Measurements from ENCODE around the gene MPPED1. TPM values are rescaled to one million over a fixed set of nuclear protein-coding genes. Genes with fewer than 3 reads are reported as not detected.
A peak's percentile ranks its signal among the peaks of the same experiment; 100 is the strongest.

The MPPED1 gene
- total RNA-seq, 2 donors from 2014 or later, result not detected

- Mint-ChIP-seq H3K4me3 (no peak overlapping the region), H3K9me3 (no peaks in the 10 kb centered on the region), H3K27me3 (peaks cover 14% of the 10 kb centered on the region), H3K27ac (no peak overlapping the region), H3K36me3 (ENCODE audit: low read depth) (no peaks in the 10 kb centered on the region), H3K4me1 (no peaks in the 10 kb centered on the region)
- no peak for ATAC-seq (replicated peaks)
These were observed 24.0 kb upstream of the MPPED1 start for GRCh38 chr22:43387815-43388214.

DNA sequence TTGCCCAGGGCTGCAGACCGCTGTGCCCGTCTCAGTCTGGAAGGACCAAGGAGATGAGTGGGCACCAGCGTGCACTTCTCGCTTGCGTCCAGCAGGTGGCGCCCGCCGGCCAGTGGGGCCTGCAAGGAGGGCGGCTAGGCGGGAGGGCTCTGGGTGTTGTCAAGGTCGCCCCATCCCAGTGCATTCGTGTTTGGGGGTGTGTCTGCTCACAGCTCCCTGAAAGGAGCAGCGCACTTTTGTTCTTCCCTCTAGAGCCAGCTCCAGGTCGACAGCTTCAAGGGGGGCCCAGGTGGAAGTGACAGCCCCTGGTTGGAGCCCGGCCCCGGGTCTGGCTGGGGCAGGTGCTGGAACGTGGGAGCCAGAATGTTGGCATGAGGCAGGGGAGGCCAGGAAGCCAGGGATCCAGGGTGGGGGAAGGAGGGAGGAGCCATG, 23.4 kb upstream of the MPPED1 start:
- Mint-ChIP-seq H3K27ac (no peak overlapping the region), H3K27me3 (peaks cover 14% of the 10 kb centered on the region), H3K4me1 (no peaks in the 10 kb centered on the region), H3K36me3 (ENCODE audit: low read depth) (no peaks in the 10 kb centered on the region), H3K9me3 (no peaks in the 10 kb centered on the region), H3K4me3 (no peak overlapping the region)
- ATAC-seq (replicated peaks), result peak; percentile 60

DNA sequence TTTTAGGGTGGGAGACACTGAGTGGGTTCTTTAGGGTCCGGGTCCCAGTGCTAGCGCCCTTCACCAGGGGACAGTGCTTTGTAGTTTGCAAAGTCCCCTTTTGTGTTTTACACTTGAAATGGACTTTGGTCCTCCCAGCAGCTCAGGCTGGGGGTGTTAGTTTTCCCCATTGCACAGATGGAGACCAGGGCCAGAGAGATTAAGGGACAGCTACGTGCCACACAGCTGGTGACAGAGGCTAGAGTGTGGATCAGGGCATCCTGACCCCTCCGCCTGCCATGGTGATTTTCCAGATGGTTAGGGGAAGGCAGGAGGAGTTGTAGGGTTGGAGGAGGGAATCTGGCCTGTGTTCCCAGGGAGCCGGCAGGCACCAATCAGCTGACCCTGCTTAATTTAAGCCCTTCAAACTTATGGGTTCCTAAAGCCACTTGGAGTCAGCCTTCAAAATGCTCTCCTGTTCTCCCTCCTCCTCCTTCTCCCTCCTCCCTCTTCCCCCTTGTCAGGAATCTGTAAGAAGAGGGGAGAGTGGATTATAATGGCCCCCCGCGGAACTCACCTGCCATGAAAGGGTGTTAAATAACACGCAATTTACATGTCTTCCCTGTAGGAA, 22.5 kb upstream of the MPPED1 start:
- Mint-ChIP-seq H3K4me3 (no peak overlapping the region), H3K27me3 (peaks cover 13% of the 10 kb centered on the region), H3K4me1 (no peaks in the 10 kb centered on the region), H3K27ac (no peak overlapping the region), H3K9me3 (no peaks in the 10 kb centered on the region), H3K36me3 (ENCODE audit: low read depth) (no peaks in the 10 kb centered on the region)
- ATAC-seq (replicated peaks), result no peak

DNA sequence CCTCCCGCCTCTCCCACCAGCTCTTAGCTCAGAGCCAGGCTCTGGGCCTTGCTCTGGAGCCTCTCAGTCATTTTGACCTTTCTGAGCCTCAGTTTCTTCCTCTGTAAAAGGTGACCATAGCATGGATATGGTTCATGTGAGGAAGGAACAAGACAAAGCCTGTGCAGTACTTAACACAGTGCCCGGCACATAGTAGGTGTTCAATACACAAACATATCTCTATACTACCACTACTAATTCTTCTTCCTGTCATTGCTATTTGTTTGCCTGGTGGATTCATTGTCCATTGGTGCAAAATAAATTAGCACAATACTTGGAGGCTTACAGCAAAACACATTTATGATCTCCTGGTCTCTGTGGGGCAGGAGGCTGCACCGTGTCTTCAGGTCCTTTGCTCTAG, 21.6 kb upstream of the MPPED1 start:
- Mint-ChIP-seq H3K27me3 (peaks cover 11% of the 10 kb centered on the region), H3K27ac (no peak overlapping the region), H3K4me3 (no peak overlapping the region), H3K4me1 (no peaks in the 10 kb centered on the region), H3K9me3 (no peaks in the 10 kb centered on the region), H3K36me3 (ENCODE audit: low read depth) (no peaks in the 10 kb centered on the region)
- no peak for ATAC-seq (replicated peaks)

GRCh38 chr22:43390872-43391271, 20.9 kb upstream of the MPPED1 start:
- Mint-ChIP-seq H3K9me3 (no peaks in the 10 kb centered on the region), H3K4me1 (no peaks in the 10 kb centered on the region), H3K4me3 (no peak overlapping the region), H3K36me3 (ENCODE audit: low read depth) (no peaks in the 10 kb centered on the region), H3K27me3 (peaks cover 11% of the 10 kb centered on the region), H3K27ac (no peak overlapping the region)
- no peak for ATAC-seq (replicated peaks)

DNA sequence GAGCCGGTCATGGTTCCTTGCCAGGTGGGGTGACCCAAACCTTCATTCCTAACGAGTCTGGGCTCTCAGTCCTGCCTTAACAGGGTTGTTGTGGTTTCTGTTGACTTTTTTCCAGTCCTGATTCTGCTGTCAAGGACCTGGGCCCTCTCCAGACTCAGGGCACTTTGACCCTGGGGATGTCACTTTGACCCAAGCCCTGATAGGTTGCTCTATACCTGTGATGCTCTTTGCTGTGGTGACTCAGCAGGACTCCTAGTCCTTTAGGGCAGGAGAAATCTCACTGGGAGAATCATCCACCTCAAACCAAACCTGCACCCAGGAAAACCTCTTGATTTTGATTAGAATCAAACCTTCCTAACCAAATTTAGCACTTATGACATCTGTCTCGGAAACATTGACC, 20.5 kb upstream of the MPPED1 start:
- ATAC-seq (replicated peaks), result no peak
- no peak overlapping the region for H3K27ac Mint-ChIP-seq
- H3K4me3 Mint-ChIP-seq, result no peak overlapping the region
- peaks cover 8% of the 10 kb centered on the region for H3K27me3 Mint-ChIP-seq
- no peaks in the 10 kb centered on the region for H3K36me3 Mint-ChIP-seq (ENCODE audit: low read depth)
- H3K9me3 Mint-ChIP-seq, result no peaks in the 10 kb centered on the region
- no peaks in the 10 kb centered on the region for H3K4me1 Mint-ChIP-seq

GRCh38 chr22:43392385-43392989, 19.3 kb upstream of the MPPED1 start:
- no peak overlapping the region for H3K4me3 Mint-ChIP-seq
- no peaks in the 10 kb centered on the region for H3K36me3 Mint-ChIP-seq (ENCODE audit: low read depth)
- H3K4me1 Mint-ChIP-seq, result no peaks in the 10 kb centered on the region
- no peak for ATAC-seq (replicated peaks)
- peaks cover 1% of the 10 kb centered on the region for H3K27me3 Mint-ChIP-seq
- no peaks in the 10 kb centered on the region for H3K9me3 Mint-ChIP-seq
- no peak overlapping the region for H3K27ac Mint-ChIP-seq

- Mint-ChIP-seq H3K27ac (no peak overlapping the region), H3K4me1 (no peaks in the 10 kb centered on the region)
These were observed 18.5 kb upstream of the MPPED1 start for GRCh38 chr22:43393132-43393843.

GRCh38 chr22:43393844-43394474, 17.9 kb upstream of the MPPED1 start:
- H3K4me1 Mint-ChIP-seq, result no peaks in the 10 kb centered on the region
- ATAC-seq (replicated peaks), result no peak
- no peak overlapping the region for H3K27ac Mint-ChIP-seq
- H3K4me3 Mint-ChIP-seq, result no peak overlapping the region
- no peaks in the 10 kb centered on the region for H3K36me3 Mint-ChIP-seq (ENCODE audit: low read depth)
- H3K27me3 Mint-ChIP-seq, result peaks cover 5% of the 10 kb centered on the region
- H3K9me3 Mint-ChIP-seq, result no peaks in the 10 kb centered on the region

More at GRCh38 chr22:43393132-43393843, 18.5 kb upstream of the MPPED1 start:
- no peaks in the 10 kb centered on the region for H3K36me3 Mint-ChIP-seq (ENCODE audit: low read depth)
- no peak overlapping the region for H3K4me3 Mint-ChIP-seq
- no peaks in the 10 kb centered on the region for H3K27me3 Mint-ChIP-seq
- no peak for ATAC-seq (replicated peaks)
- no peaks in the 10 kb centered on the region for H3K9me3 Mint-ChIP-seq

GRCh38 chr22:43395086-43395695, 16.6 kb upstream of the MPPED1 start:
- Mint-ChIP-seq H3K9me3 (no peaks in the 10 kb centered on the region), H3K4me3 (no peak overlapping the region), H3K4me1 (no peaks in the 10 kb centered on the region), H3K27ac (no peak overlapping the region), H3K36me3 (ENCODE audit: low read depth) (no peaks in the 10 kb centered on the region), H3K27me3 (peaks cover 9% of the 10 kb centered on the region)
- ATAC-seq (replicated peaks), result no peak

DNA sequence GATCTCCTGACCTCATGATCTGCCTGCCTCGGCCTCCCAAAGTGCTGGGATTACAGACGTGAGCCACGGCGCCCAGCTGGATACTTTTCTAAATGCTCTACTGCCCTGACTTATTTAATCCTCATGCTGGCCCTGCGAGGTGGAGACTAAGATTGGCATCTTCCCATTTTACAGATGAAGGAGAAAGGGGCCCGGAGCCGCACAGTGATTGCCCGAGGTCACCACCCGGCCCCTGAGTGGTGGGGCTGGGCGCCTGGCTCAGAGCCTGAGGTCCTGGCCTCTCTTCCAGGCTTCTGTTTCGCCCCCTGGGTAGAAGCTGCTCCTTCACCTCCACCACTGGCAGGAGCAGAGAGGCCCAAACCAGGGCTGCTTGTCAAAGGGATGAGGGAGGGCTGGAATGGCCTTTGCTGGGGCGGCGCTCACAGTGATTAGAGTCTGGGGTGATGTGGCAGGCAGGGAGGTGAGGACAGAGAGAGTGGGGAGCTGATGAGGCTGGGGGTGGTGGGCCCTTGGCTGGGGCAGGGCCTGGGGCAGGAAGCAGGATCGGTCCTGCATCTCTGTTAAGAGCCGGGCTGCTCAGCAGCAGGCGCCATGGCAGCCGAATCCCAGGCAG, 15.4 kb upstream of the MPPED1 start:
- Mint-ChIP-seq H3K27me3 (peaks cover 14% of the 10 kb centered on the region), H3K4me3 (no peak overlapping the region), H3K9me3 (no peaks in the 10 kb centered on the region), H3K4me1 (no peaks in the 10 kb centered on the region), H3K27ac (no peak overlapping the region), H3K36me3 (ENCODE audit: low read depth) (no peaks in the 10 kb centered on the region)
- no peak for ATAC-seq (replicated peaks)

DNA sequence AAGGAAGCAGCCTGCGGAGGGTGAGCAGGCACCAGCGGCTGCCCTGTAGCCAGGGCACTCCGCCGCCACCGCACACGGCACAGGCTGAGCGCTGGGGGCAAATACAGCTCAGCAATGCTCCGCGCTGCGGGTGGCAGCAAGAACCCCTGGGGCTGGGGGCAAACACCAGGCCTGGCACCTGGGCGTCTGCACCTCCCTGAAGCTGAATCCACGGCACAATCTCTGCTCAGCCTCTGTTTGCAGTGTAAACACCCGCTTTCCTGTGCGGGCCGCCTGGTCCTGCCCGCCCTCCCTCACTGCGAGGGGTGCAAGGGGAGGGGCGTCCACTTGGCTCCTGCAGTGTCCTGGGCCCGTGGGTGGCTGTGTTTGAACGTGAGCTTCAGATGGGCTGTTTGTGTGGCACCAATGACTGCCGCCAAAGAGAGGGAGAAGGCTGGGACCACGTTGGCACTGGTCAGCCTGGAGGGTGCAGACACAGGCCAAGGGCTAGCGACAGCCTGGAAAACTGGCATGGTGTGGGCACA, 14.8 kb upstream of the MPPED1 start:
- peaks cover 14% of the 10 kb centered on the region for H3K27me3 Mint-ChIP-seq
- H3K36me3 Mint-ChIP-seq (ENCODE audit: low read depth), result no peaks in the 10 kb centered on the region
- H3K9me3 Mint-ChIP-seq, result no peaks in the 10 kb centered on the region
- H3K4me1 Mint-ChIP-seq, result no peaks in the 10 kb centered on the region
- no peak overlapping the region for H3K4me3 Mint-ChIP-seq
- no peak overlapping the region for H3K27ac Mint-ChIP-seq
- no peak for ATAC-seq (replicated peaks)

DNA sequence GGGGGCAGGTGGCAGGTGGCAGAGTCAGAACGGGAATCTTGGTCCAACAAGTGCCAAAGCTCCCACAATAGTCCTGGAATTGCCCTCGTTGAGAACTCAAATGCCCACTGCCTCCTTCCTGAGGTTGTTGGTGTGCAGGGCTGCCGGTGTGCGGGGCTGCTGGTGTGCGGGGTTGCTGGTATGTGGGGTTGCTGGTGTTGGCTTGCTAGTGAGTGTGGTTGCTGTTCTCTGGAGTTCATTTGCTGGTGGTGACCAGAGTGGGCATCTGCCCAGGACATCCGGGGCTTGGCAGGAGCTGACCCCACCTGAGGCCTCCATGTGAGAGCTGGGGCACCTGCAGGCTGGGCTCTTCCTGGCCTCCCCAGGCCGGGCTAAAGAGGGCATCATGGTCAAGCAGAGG, 14.0 kb upstream of the MPPED1 start:
- Mint-ChIP-seq H3K4me3 (no peak overlapping the region), H3K36me3 (ENCODE audit: low read depth) (no peaks in the 10 kb centered on the region), H3K27ac (no peak overlapping the region), H3K4me1 (no peaks in the 10 kb centered on the region), H3K9me3 (no peaks in the 10 kb centered on the region), H3K27me3 (peaks cover 14% of the 10 kb centered on the region)
- ATAC-seq (replicated peaks), result no peak

- Mint-ChIP-seq H3K27me3 (peaks cover 14% of the 10 kb centered on the region), H3K4me1 (no peaks in the 10 kb centered on the region), H3K4me3 (no peak overlapping the region), H3K36me3 (ENCODE audit: low read depth) (no peaks in the 10 kb centered on the region), H3K27ac (no peak overlapping the region), H3K9me3 (no peaks in the 10 kb centered on the region)
- no peak for ATAC-seq (replicated peaks)
These were observed 13.6 kb upstream of the MPPED1 start for GRCh38 chr22:43398246-43398645.
